Stomach smooth muscle (tissue), 2 donors: ENCODE data around the gene RPL10A.

ENCODE experiments used
- H3K27ac ChIP-seq: one replicate; pipeline ENCODE4 v1.7.0; 2013; ENCODE audit warnings: mild to moderate bottlenecking, low read length, inconsistent platforms
- H3K27me3 ChIP-seq, 2 donors: one replicate each; pipeline ENCODE4 v1.7.0; 2013; ENCODE audit warnings: low read length in 2 of 2; ENCODE audit not compliant: insufficient read depth in 2 of 2, control insufficient read depth in 1 of 2
- H3K36me3 ChIP-seq, 2 donors: one replicate each; pipeline ENCODE4 v1.7.0; 2013; ENCODE audit warnings: low read length in 2 of 2; ENCODE audit not compliant: control insufficient read depth in 2 of 2, insufficient read depth in 2 of 2
- H3K4me1 ChIP-seq: one replicate; pipeline ENCODE4 v1.7.0; 2013; ENCODE audit warnings: low read length; ENCODE audit not compliant: control insufficient read depth, insufficient read depth
- H3K4me3 ChIP-seq, 2 donors: one replicate each; pipeline ENCODE4 v1.7.0; 2013; ENCODE audit warnings: low read length in 2 of 2
- H3K9ac ChIP-seq, 2 donors: one replicate each; pipeline ENCODE4 v1.7.0; 2013; ENCODE audit warnings: low read length in 2 of 2, mild to moderate bottlenecking in 1 of 2
- H3K9me3 ChIP-seq, 2 donors: one replicate each; pipeline ENCODE4 v1.7.0; 2013; ENCODE audit warnings: low read length in 2 of 2; ENCODE audit not compliant: control insufficient read depth in 2 of 2
- donor health status: healthy.
- donor health status: Pancreatic carcinoma.

Gene RPL10A

GRCh38 chr6:35485402-35485877, 17.2 kb downstream of the RPL10A start:
- Histone ChIP-seq H3K27ac (peak overlapping the region; percentile 100), H3K36me3 (peaks cover 22 to 26% of the 10 kb centered on the region in 2 donors), H3K4me3 (peak overlapping the region; percentile 44 to 61), H3K4me1 (peaks cover 85% of the 10 kb centered on the region), H3K9me3 (no peaks in the 10 kb centered on the region), H3K27me3 (no peaks in the 10 kb centered on the region), H3K9ac (peak overlapping the region; percentile 29 to 72)

- no peaks in the 10 kb centered on the region for H3K27me3 ChIP-seq
- peaks cover 85% of the 10 kb centered on the region for H3K4me1 ChIP-seq
- no peaks in the 10 kb centered on the region for H3K9me3 ChIP-seq
- H3K4me3 ChIP-seq, result peak overlapping the region; percentile 52 to 61
- peak overlapping the region; percentile 29 to 72 for H3K9ac ChIP-seq
- peak overlapping the region; percentile 100 for H3K27ac ChIP-seq
- peaks cover 17 to 18% of the 10 kb centered on the region in 2 donors for H3K36me3 ChIP-seq
Measured at GRCh38 chr6:35486005-35486925, 18.1 kb downstream of the RPL10A start.

GRCh38 chr6:35487658-35488516, 19.7 kb downstream of the RPL10A start:
- peaks cover 96% of the 10 kb centered on the region for H3K4me1 ChIP-seq
- H3K9ac ChIP-seq, result peak overlapping the region; percentile 72 to 82
- peak overlapping the region; percentile 100 for H3K27ac ChIP-seq
- no peaks in the 10 kb centered on the region for H3K9me3 ChIP-seq
- no peaks in the 10 kb centered on the region for H3K27me3 ChIP-seq
- peaks cover 12% of the 10 kb centered on the region in 2 donors for H3K36me3 ChIP-seq
- peak overlapping the region; percentile 22 to 43 for H3K4me3 ChIP-seq

- Histone ChIP-seq H3K9ac (peak overlapping the region; percentile 72 to 82), H3K36me3 (peaks cover 8 to 14% of the 10 kb centered on the region in 2 donors), H3K27ac (peak overlapping the region; percentile 100), H3K9me3 (no peaks in the 10 kb centered on the region), H3K4me3 (peak overlapping the region in 1 of 2 donors; percentile 15), H3K27me3 (no peaks in the 10 kb centered on the region), H3K4me1 (peaks cover 96% of the 10 kb centered on the region)
Measured at GRCh38 chr6:35488517-35488862, 20.3 kb downstream of the RPL10A start.

- peaks cover 96% of the 10 kb centered on the region for H3K4me1 ChIP-seq
- H3K9ac ChIP-seq, result peak overlapping the region; percentile 84 to 94
- no peak overlapping the region for H3K4me3 ChIP-seq
- H3K9me3 ChIP-seq, result no peaks in the 10 kb centered on the region
- peaks cover 7 to 13% of the 10 kb centered on the region in 2 donors for H3K36me3 ChIP-seq
- H3K27ac ChIP-seq, result peak overlapping the region; percentile 100
- no peaks in the 10 kb centered on the region for H3K27me3 ChIP-seq
Measured at GRCh38 chr6:35489066-35489465, 20.9 kb downstream of the RPL10A start.

GRCh38 chr6:35489995-35490791, 22.0 kb downstream of the RPL10A start:
- Histone ChIP-seq H3K27me3 (no peaks in the 10 kb centered on the region), H3K9ac (peak overlapping the region; percentile 94 to 97), H3K4me1 (peaks cover 96% of the 10 kb centered on the region), H3K36me3 (peaks cover 0 to 6% of the 10 kb centered on the region in 2 donors), H3K9me3 (no peaks in the 10 kb centered on the region), H3K4me3 (peak overlapping the region; percentile 72 to 84), H3K27ac (peak overlapping the region; percentile 100)

- Histone ChIP-seq H3K4me3 (peak overlapping the region; percentile 72 to 84), H3K36me3 (peaks cover 0 to 5% of the 10 kb centered on the region in 2 donors), H3K4me1 (peaks cover 95% of the 10 kb centered on the region), H3K27me3 (no peaks in the 10 kb centered on the region), H3K9me3 (no peaks in the 10 kb centered on the region), H3K27ac (peak overlapping the region; percentile 100), H3K9ac (peak overlapping the region; percentile 94 to 97)
Measured at GRCh38 chr6:35490821-35491557, 22.8 kb downstream of the RPL10A start.

- H3K4me1 ChIP-seq, result peaks cover 88% of the 10 kb centered on the region
- peaks cover 0 to 5% of the 10 kb centered on the region in 2 donors for H3K36me3 ChIP-seq
- no peaks in the 10 kb centered on the region for H3K27me3 ChIP-seq
- peak overlapping the region; percentile 72 to 84 for H3K4me3 ChIP-seq
- H3K9ac ChIP-seq, result peak overlapping the region; percentile 94 to 97
- peak overlapping the region; percentile 100 for H3K27ac ChIP-seq
- no peaks in the 10 kb centered on the region for H3K9me3 ChIP-seq
Measured at GRCh38 chr6:35491558-35492257, 23.5 kb downstream of the RPL10A start.

GRCh38 chr6:35492258-35492973, 24.2 kb downstream of the RPL10A start:
- Histone ChIP-seq H3K9me3 (no peaks in the 10 kb centered on the region), H3K36me3 (peaks cover 0 to 5% of the 10 kb centered on the region in 2 donors), H3K4me3 (peak overlapping the region; percentile 72 to 84), H3K9ac (peak overlapping the region; percentile 94 to 97), H3K27ac (peak overlapping the region; percentile 100), H3K27me3 (no peaks in the 10 kb centered on the region), H3K4me1 (peaks cover 83% of the 10 kb centered on the region)
